Osteoblast (primary cell): ENCODE measurements around the gene ACBD6. TPM values are rescaled to one million over a fixed set of nuclear protein-coding genes. Genes with fewer than 3 reads are reported as not detected.

Source experiments
- DNase-seq: peaks from one replicate; pipeline ENCODE4 v3.0.0; 2011; ENCODE audit warnings: low spot score, mixed read lengths; ENCODE audit not compliant: insufficient read length; ENCODE audit errors: missing footprints
- H2AFZ ChIP-seq: 2 replicates; pipeline ENCODE4 v1.6.0; 2011; ENCODE audit warnings: mild to moderate bottlenecking, low read length
- H3K27ac ChIP-seq: 2 replicates; pipeline ENCODE4 v1.5.1; 2011; ENCODE audit warnings: mild to moderate bottlenecking, low read depth, low read length, moderate library complexity
- H3K27me3 ChIP-seq: 2 replicates; pipeline ENCODE4 v1.6.0; 2012; ENCODE audit warnings: mild to moderate bottlenecking, control low read depth, inconsistent platforms, low read length, moderate library complexity; ENCODE audit not compliant: insufficient read depth
- H3K36me3 ChIP-seq: 2 replicates; pipeline ENCODE4 v1.5.1; 2011; ENCODE audit warnings: mild to moderate bottlenecking, low read length, control low read depth, moderate library complexity; ENCODE audit not compliant: insufficient read depth
- H3K4me1 ChIP-seq: 2 replicates; pipeline ENCODE4 v1.5.1; 2011; ENCODE audit warnings: mild to moderate bottlenecking, low read length, control low read depth, moderate library complexity; ENCODE audit not compliant: insufficient read depth
- H3K4me2 ChIP-seq: 2 replicates; pipeline ENCODE4 v1.6.0; 2011; ENCODE audit warnings: mild to moderate bottlenecking, low read length; ENCODE audit not compliant: insufficient read depth
- H3K4me3 ChIP-seq: fragments of 200-600 bp; sonication (generic); 3 replicates; pipeline ENCODE4 v1.5.1; 2012; ENCODE audit warnings: mild to moderate bottlenecking, low read length, inconsistent platforms; ENCODE audit not compliant: insufficient read depth
- H3K79me2 ChIP-seq: 2 replicates; pipeline ENCODE4 v1.6.0; 2012; ENCODE audit warnings: mild to moderate bottlenecking, low read length, control low read depth, inconsistent platforms; ENCODE audit not compliant: insufficient read depth
- H3K9me3 ChIP-seq: 2 replicates; pipeline ENCODE4 v1.5.1; 2011; ENCODE audit warnings: low read depth, low read length, control low read depth
- H4K20me1 ChIP-seq: 2 replicates; pipeline ENCODE4 v1.6.0; 2012; ENCODE audit warnings: mild to moderate bottlenecking, low read length, control low read depth; ENCODE audit not compliant: insufficient read depth
- total RNA-seq: library from RNA; depleted of rRNA; stranded (reverse); fragments of >200 nt; gene quantifications from 2 replicates; pipeline ENCODE4 v1.2.3, GENCODE V29; 2012
- TF ChIP-seq, protein P1 (sequence below): IDR thresholded peaks from 2 replicates; pipeline ENCODE4 v1.5.1; 2011; ENCODE audit warnings: mild to moderate bottlenecking, low read depth, low read length, moderate library complexity; ENCODE audit errors: extremely low read depth

ACBD6 gene
- total RNA-seq, 1 donor: 55.7 TPM

DNA sequence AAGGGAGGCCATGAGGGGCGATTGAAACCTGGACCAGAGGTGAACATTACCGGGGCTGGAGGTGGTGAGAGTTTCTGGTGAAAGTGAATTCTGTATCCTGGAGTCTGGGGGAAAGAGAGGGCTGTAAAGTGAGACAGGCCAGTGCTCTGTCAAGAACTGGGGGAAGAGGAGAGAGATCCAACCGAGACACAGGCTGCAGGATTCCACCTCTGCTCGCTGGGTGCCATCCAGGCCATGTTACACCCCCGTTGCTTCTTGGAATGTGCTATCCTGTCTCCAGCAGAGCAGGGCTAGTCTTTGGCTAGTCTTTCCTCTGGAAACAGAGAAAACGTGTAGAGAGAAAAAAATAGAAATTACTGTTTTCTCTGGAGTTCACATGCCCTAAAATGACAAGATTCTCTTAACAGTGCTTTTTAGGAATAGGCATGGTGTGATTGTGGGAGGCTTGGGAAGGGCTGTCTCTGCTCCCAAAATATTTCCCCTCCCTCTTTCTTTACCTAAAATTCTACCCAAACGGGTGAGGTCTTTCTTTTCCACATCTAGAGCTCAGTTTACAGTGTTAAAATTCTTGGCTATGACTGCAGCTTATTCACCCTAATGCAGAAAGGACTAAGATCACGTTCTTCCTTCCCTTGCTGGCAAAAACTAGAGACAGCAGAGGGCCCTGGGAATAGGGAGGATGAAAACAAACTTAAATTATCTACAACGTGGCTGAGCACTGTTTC lies 39.9 kb upstream of the ACBD6 start:
- DNase-seq: peak; percentile 62
- Histone ChIP-seq H3K9me3 (no peaks in the 10 kb centered on the region), H3K27me3 (no peaks in the 10 kb centered on the region), H3K36me3 (no peaks in the 10 kb centered on the region), H3K4me3 (no peak overlapping the region), H4K20me1 (no peaks in the 10 kb centered on the region), H3K27ac (peak overlapping the region; percentile 60), H2AFZ (peak overlapping the region; percentile 71), H3K79me2 (no peaks in the 10 kb centered on the region), H3K4me2 (peak overlapping the region; percentile 58), H3K4me1 (peaks cover 26% of the 10 kb centered on the region)
- TF ChIP-seq, protein P1, sequence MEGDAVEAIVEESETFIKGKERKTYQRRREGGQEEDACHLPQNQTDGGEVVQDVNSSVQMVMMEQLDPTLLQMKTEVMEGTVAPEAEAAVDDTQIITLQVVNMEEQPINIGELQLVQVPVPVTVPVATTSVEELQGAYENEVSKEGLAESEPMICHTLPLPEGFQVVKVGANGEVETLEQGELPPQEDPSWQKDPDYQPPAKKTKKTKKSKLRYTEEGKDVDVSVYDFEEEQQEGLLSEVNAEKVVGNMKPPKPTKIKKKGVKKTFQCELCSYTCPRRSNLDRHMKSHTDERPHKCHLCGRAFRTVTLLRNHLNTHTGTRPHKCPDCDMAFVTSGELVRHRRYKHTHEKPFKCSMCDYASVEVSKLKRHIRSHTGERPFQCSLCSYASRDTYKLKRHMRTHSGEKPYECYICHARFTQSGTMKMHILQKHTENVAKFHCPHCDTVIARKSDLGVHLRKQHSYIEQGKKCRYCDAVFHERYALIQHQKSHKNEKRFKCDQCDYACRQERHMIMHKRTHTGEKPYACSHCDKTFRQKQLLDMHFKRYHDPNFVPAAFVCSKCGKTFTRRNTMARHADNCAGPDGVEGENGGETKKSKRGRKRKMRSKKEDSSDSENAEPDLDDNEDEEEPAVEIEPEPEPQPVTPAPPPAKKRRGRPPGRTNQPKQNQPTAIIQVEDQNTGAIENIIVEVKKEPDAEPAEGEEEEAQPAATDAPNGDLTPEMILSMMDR: no peak

DNA sequence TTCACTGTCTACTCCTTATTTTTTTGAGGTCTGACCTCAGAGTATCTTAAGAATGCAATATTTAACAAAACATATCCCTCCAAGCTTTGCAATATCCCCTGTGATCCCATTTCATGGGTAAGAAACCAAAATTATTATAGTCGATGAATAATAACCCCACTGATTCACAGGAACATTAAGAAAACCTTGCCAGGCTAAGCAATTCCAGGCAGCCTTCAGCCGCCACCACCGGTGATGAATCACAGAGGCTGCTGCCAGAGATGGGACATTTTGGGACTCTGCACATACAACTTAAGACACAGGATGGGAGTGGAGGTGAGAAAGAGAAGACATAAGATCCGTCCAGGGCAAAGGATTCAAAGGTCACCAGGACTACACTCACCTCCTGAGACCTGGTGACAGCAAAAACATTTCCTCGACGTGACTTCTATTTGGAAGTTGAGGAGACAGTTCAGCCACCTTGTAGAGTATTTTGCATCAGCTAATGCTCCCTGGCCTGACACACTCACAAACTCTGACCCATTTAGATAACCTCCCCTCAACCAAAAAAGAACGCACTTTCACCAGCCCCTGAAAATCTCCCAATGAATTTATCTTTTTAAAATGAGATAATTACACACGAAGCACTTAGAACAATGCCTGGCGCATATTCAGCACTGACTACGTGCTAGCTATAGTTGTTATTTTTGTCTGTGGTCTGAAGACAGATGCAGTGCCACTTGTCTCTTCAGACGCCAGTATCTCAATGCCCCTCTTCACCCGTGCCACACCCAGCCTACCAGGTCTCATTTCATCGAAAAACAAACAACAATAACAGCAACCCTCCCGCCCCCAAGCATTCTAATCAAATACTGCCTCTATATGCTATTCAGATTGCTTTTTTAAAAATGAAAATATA lies 38.6 kb upstream of the ACBD6 start:
- H3K4me1 ChIP-seq: peaks cover 26% of the 10 kb centered on the region
- H3K4me3 ChIP-seq: no peak overlapping the region
- H3K27ac ChIP-seq: peak overlapping the region; percentile 9

DNA sequence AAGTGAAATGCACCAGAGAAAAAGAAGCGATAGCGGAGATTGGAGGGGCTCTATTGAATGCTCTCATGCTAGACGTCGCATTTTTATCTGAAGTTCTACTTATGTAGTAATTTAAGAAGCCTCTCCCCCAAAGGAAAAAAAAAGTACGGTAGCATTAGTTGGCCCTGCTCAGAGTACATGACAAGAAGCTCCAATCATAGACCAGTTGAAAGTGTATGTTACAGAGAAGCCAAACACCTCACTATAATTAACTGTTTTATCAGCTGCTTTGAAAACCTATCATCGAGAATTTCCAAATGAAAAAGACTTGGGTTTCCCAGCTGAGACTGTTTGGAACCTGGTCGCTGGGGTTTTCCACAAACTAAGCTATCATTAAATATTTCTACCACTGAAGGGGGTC lies 36.8 kb upstream of the ACBD6 start:
- Histone ChIP-seq H3K79me2 (no peaks in the 10 kb centered on the region), H3K27me3 (no peaks in the 10 kb centered on the region), H3K36me3 (no peaks in the 10 kb centered on the region), H4K20me1 (no peaks in the 10 kb centered on the region), H3K27ac (no peak overlapping the region), H3K9me3 (no peaks in the 10 kb centered on the region), H2AFZ (no peak overlapping the region), H3K4me1 (peaks cover 26% of the 10 kb centered on the region), H3K4me2 (no peak overlapping the region), H3K4me3 (no peak overlapping the region)
- no peak for DNase-seq
- TF ChIP-seq, protein P1: no peak

More for the DNA sequence above, 38.6 kb upstream of the ACBD6 start:
- H4K20me1 ChIP-seq: no peaks in the 10 kb centered on the region
- H3K36me3 ChIP-seq: no peaks in the 10 kb centered on the region
- DNase-seq: peak; percentile 84
- H3K4me2 ChIP-seq: peak overlapping the region; percentile 55
- H3K79me2 ChIP-seq: no peaks in the 10 kb centered on the region
- H3K27me3 ChIP-seq: no peaks in the 10 kb centered on the region
- no peaks in the 10 kb centered on the region for H3K9me3 ChIP-seq
- H2AFZ ChIP-seq: no peak overlapping the region
- TF ChIP-seq, protein P1: no peak
